ENCODE measurements around the gene MAB21L4. TPM values are rescaled to one million over a fixed set of nuclear protein-coding genes. Genes with fewer than 3 reads are reported as not detected.

MAB21L4 gene
- total RNA-seq (2021; ENCODE audit: unreplicated experiment), result not detected
- polyA plus RNA-seq (2012), result 0.14 and 0.21 TPM in 2 replicates
- Bru-seq, nascent RNA, result percentile 7 among the genes with signal in this experiment
- BruChase-seq, experiment 1, labeled RNA remaining after a 6-hour chase, result percentile 8 among the genes with signal in this experiment
- not detected for BruChase-seq, experiment 2, labeled RNA remaining after a 2-hour chase
- long read RNA-seq, result 0 reads

GRCh38 chr2:240895656-240896388, at the start of gene MAB21L4:
MAB21L4 (minus strand) TSS chr2:240896156; CDS start chr2:240895997, 159 bp downstream.
- Histone ChIP-seq H3K4me2 (ENCODE audit: low read length) (peak within 1 kb of the TSS; percentile 75), H3K4me1 (ENCODE audit: control insufficient read depth in 1 of 2, insufficient read depth in 2 of 2, low read length in 2 of 2) (peaks cover 34 to 60% of the 10 kb centered on the region in 2 experiments), H3K9ac (ENCODE audit: low read length) (peak within 1 kb of the TSS; percentile 18; the same call in 1 of the 2 replicates), H3K27me3 (ENCODE audit: insufficient read depth, low read length) (peaks cover 13% of the 10 kb centered on the region; the same call in 1 of the 2 replicates), H3K9me3 (ENCODE audit: control insufficient read depth in 1 of 2, insufficient read depth in 1 of 2, low read depth in 1 of 2, low read length in 2 of 2) (no peaks in the 10 kb centered on the region), H3K36me3 (ENCODE audit: control insufficient read depth in 1 of 2, insufficient read depth in 2 of 2, low read length in 2 of 2) (no peaks in the 10 kb centered on the region), H3K4me3 (replicated peaks in 1 of 2; ENCODE audit: low read depth in 1 of 2, low read length in 2 of 2) (peak within 1 kb of the TSS in 1 of 2 experiments; percentile 7; a peak in 1 of 4 replicates), H2AFZ (ENCODE audit: low read depth, low read length, poor library complexity, severe bottlenecking) (no peak within 1 kb of the TSS), H3K9me2 (ENCODE audit: insufficient read depth) (no peaks in the 10 kb centered on the region), H4K20me1 (ENCODE audit: insufficient read depth) (no peaks in the 10 kb centered on the region), H3K79me2 (ENCODE audit: insufficient read depth, low read length) (no peaks in the 10 kb centered on the region), H3K27ac (ENCODE audit: low read depth, low read length) (no peak within 1 kb of the TSS)
- intact Hi-C loops (cut with micrococcal nuclease), result no loop called here
- ATAC-seq, result peak; percentile 77
- DNase-seq (ENCODE audit: low read depth, low spot score), result peak; percentile 58
- ChIA-PET CTCF (interaction anchor here (1.3 kb wide), 1 partner anchor 19 kb away, joined by 4 read pairs; no protein-coding TSS in a partner anchor), RAD21 (ENCODE audit: low non-redundant PET in 1 of 2, low total read pairs in 2 of 2, uncharacterized antibody in 2 of 2, unreplicated experiment in 2 of 2) (no interaction called here), POLR2A (no interaction called here)
- BruUV-seq (replicated peaks), result no TSS peak
- TF ChIP-seq EZH2 (IDR thresholded peaks at IDR 0.05) (no peak), ZNF274 (IDR thresholded peaks at IDR 0.05; ENCODE audit: low read depth, low read length) (no peak), EZH2phosphoT487 (IDR thresholded peaks at IDR 0.05; ENCODE audit: borderline replicate concordance) (no peak), MAX (IDR thresholded peaks at IDR 0.05) (no peak; the same call in 1 of the 2 replicates), SP1 (IDR thresholded peaks at IDR 0.05; ENCODE audit: low read depth) (no peak; the same call in 1 of the 2 replicates), ZFX (IDR thresholded peaks at IDR 0.05) (no peak), ZBTB33 (IDR thresholded peaks at IDR 0.05; ENCODE audit: extremely low read depth, insufficient replicate concordance, low read length) (peak; percentile 30), SIN3A (IDR thresholded peaks at IDR 0.05; ENCODE audit: low read depth) (no peak; the same call in 1 of the 2 replicates), CTCF (IDR thresholded peaks at IDR 0.05 in 2 of 3, conservative IDR thresholded peaks at IDR 0.05 in 1 of 3; ENCODE audit: borderline replicate concordance in 1 of 3, insufficient read depth in 1 of 3, low read depth in 2 of 3, low read length in 2 of 3) (no peak), ATF3 (IDR thresholded peaks at IDR 0.05) (no peak), ELF1 (IDR thresholded peaks at IDR 0.05; ENCODE audit: borderline replicate concordance, low read depth) (no peak), POLR2A (IDR thresholded peaks at IDR 0.05; ENCODE audit: borderline replicate concordance, extremely low read depth, insufficient read depth, insufficient read length) (no peak), FOSL1 (IDR thresholded peaks at IDR 0.05; ENCODE audit: low read depth) (peak; percentile 93), CEBPB (IDR thresholded peaks at IDR 0.05; ENCODE audit: low read depth) (no peak), CBX3 (IDR thresholded peaks at IDR 0.05; ENCODE audit: low read depth) (no peak), SRF (IDR thresholded peaks at IDR 0.05; ENCODE audit: low read depth) (no peak), JUND (IDR thresholded peaks at IDR 0.05) (peak; percentile 98), TCF7L2 (IDR thresholded peaks at IDR 0.05; ENCODE audit: borderline replicate concordance, extremely low read depth, insufficient read depth, insufficient read length) (peak; percentile 53), POLR2AphosphoS5 (IDR thresholded peaks at IDR 0.05; ENCODE audit: low read depth, low read length) (peak; percentile 69)
